GM18502 (cell line): ENCODE measurements around the gene CNOT11.
"Not testable (repeated sequence)": the region's sequence is repeated elsewhere in the genome, so short reads cannot be mapped to it uniquely, and the experiment has no call there.

Source experiments
- ATAC-seq: cut with Tn5 transposase; IDR thresholded peaks from one replicate; pipeline ENCODE4 v1.9.1; 2021; ENCODE audit warnings: mild to moderate bottlenecking; ENCODE audit not compliant: unreplicated experiment, poor library complexity

CNOT11 gene

DNA sequence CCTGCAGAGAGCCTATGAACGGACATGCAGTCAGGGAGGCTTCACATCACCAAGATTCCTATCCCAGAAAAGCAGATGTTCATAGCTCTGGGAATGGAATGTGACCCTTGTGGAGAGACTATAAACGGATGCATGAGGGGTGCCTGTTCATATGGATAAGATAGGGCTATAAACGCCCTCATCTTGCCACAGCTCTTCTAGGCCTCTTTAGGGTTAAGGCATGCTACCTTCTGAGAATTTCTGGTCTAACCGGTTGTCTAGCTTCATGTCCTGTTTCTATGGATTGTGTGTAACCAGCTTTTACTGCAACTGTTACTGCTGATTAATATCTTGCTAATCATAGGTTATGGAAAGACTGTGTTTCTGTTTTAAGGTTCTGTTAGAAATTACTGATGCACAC, 8.3 kb upstream of the CNOT11 start:
- ATAC-seq, result not testable (repeated sequence)

DNA sequence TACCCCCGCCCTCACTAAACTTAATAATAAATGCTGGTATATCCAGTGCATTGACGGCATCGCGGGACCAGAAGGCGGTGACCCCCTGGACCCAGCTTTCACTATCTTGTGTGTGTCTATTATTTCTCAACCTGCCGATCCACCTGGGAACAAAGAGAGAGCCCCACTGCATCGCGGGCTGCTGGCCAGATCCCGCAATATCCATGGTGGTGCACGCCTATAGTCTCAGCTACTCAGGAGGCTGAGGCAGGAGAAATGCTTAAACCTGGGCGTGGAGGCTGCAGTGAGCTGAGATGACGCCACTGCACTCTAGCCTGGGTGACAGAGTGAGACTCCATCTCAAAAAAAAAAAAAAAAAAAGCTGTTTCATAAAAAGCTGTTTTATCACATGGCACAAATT, 7.8 kb upstream of the CNOT11 start:
- ATAC-seq, result not testable (repeated sequence)

DNA sequence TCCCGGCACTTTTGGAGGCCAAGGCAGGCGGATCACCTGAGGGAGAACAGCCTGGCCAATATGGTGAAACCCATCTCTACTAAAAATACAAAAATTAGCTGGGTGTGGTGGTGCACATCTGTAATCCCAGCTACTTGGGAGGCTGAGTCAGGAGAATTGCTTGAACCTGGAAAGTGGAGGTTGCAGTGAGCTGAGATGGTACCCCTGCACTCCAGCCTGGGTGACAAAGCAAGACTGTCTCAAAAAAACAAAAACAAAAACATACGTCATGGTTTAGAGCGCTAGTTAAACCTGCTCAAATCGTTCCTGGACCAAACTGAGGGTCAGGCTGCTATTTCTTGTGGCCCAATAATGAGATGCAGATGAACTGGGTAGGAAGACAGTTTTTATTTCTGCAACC, 7.2 kb upstream of the CNOT11 start:
- not testable (repeated sequence) for ATAC-seq

DNA sequence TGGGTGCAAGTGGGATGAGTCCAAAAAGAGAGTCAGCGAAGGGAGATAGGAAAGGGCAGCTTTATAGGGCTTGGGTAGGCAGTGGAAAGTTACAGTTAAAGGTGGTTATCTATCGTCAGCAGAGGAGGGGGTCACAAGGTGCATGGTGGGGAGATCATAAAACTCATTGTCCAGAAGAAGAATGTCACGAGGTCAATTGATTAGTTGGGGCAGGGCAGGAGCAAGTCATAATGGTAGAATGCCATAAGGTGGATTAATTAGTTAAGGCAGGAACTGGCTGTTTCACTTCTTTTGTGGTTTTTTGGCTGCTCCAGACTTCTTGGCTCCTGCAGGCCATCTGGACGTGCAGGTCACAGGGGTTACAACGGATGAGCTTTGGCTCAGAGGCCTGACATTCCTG, 3.9 kb upstream of the CNOT11 start:
- ATAC-seq, result not testable (repeated sequence)

- no peak for ATAC-seq
Observed at GRCh38 chr2:101249826-101250225, 2.9 kb upstream of the CNOT11 start.

GRCh38 chr2:101251246-101251781, 1.4 kb upstream of the CNOT11 start:
- not testable (repeated sequence) for ATAC-seq

GRCh38 chr2:101251844-101252407, 760 bp upstream of the CNOT11 start:
- ATAC-seq, result peak; percentile 60

GRCh38 chr2:101253013-101253702, 472 bp downstream of the CNOT11 start:
- ATAC-seq, result peak; percentile 62

- no peak for ATAC-seq
Observed at GRCh38 chr2:101253703-101254450, 1.2 kb downstream of the CNOT11 start.

DNA sequence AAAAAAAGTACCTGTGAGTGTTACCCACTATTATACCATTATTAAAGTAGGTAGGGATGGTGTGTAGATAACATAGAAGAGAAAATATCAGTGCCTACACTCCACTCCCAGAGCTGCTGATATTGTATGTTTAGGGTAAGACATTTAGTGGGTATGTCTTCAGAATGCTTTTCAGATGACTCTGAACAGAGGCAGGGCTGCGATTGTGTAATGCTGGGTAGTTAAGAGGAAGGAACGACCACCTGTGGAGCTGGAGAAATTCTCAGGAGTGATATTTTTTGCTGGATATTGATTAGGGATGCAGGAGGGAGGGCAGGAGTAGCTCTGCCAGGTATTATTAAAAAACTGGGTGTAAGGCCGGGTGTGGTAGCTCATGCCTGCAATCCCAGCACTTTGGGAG, 2.8 kb downstream of the CNOT11 start:
- ATAC-seq, result no peak

- no peak for ATAC-seq
Observed at GRCh38 chr2:101256316-101256715, 3.6 kb downstream of the CNOT11 start.

- ATAC-seq, result no peak
Observed at GRCh38 chr2:101258804-101259203, 6.1 kb downstream of the CNOT11 start.

DNA sequence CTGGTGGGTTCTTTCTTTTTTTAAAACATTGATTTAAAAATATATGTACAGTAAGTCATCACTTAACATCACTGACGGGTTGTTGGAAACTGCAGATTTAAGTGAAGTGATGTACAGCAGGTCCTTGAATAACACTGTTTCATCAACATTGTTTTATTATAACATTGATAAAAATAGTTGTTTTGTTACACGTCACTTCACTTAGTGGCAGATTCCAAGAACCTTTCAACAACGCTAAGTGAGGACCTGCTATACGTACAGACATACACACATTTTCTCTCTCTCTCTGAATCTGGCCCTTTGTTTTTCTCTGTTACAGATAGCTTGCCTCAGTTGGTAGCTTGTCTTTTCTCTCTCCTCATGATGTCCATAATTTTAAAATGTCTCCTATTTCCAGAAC, 9.5 kb downstream of the CNOT11 start:
- no peak for ATAC-seq

GRCh38 chr2:101263377-101263800, 10.7 kb downstream of the CNOT11 start:
- no peak for ATAC-seq

DNA sequence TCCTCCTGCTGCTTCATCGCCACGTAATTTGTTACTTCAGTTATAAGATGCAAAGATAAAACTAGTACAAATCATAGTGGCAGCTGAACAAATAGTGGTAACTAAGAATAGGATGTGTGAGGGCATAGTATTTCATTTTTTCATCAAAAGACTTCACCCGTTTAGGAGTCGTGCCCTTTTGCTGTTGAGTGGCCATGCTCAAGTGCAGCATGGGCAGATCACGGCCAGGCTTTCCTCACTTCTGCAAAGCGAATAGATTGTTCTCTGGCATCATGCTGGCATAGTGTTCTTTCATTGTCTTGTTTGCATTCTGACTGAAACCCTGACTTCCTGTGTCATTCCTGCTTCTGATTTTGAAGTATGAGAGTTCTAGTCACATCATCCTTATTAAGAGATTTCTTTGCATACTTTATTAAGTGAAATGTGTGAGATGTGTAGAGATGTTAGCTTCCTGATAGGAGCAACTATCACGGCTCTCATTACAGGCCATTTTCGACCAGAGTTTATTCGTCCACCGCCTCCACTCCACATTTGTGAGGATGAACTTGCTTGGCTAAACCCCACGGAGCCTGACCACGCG, 11.8 kb downstream of the CNOT11 start:
- no peak for ATAC-seq

- no peak for ATAC-seq
Observed at GRCh38 chr2:101265893-101266499, 13.3 kb downstream of the CNOT11 start.

GRCh38 chr2:101267671-101268656, 15.3 kb downstream of the CNOT11 start:
- ATAC-seq, result peak; percentile 49

DNA sequence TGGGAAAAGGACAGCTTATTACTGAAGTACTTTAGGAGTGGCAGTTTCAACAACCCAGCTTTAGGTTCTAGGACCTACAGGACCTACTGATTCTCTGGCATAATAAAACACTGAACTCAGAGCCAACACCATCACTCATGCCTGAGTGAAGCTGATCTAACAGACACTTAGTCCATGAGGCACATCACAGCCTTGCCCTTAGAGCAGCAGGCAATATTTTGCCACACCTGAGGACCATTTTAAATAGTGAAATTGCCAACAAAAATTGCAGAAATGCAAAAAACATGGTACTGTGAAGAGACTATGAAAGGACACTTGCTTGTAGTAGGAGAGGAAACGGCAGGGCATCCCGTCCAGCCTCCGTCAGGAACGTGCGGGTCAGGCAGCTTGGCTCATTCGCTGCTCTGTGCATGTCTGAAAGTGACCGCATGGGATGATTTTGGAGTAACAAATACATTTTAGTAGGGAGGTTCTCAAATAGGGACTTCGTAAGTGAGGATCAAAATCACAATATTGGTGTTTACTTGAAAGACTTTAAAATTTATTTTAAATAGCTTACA, 18.1 kb downstream of the CNOT11 start:
- ATAC-seq, result no peak
